Germinal center (tissue), 1 donor: ENCODE data around the gene CITED4.

Experiments used
- DNase-seq: peaks from one replicate; pipeline ENCODE4 v3.0.0; 2012; ENCODE audit warnings: mixed read lengths, low spot score

The CITED4 gene

GRCh38 chr1:40886318-40887011, 24.3 kb upstream of the CITED4 start:
- no peak for DNase-seq

- DNase-seq, result no peak
These were observed 22.1 kb upstream of the CITED4 start for GRCh38 chr1:40884055-40884795.

DNA sequence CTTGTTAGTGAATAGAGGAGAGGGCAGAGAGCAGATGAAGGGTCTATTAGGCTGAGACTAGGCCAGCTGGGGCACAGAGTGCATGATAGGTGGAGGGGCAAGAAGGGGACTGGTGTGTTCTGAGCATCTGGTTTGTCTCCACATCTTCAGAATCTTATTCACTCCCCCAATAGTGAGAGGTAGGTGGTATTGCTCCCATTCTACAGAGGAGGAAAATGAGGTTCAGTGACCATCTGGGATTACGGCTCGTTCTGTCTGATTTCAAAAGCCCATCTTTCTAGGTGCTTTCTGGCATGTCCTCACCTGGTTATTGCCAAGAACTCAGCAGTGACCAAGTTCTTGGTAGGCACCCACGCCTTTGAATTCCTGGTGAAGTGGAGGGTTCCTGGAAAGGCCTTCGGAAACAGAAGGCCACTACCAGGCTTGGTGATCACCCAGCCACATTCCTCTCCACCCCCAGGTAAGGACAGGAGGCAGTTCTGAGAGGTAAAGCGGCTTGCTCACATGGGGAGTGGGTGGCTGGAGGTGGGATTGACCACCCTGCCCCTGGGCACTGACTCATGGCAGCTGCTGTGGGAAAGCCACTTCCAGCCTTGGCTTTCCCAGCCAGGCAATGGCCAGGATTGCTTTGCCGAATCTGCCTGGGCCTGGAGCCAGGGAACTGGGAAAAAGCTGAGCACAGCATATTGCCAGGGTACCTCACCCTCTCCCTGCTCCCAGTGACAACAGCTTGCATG, 18.8 kb upstream of the CITED4 start:
- no peak for DNase-seq

- DNase-seq, result no peak
These were observed 17.5 kb upstream of the CITED4 start for GRCh38 chr1:40879482-40880175.

DNA sequence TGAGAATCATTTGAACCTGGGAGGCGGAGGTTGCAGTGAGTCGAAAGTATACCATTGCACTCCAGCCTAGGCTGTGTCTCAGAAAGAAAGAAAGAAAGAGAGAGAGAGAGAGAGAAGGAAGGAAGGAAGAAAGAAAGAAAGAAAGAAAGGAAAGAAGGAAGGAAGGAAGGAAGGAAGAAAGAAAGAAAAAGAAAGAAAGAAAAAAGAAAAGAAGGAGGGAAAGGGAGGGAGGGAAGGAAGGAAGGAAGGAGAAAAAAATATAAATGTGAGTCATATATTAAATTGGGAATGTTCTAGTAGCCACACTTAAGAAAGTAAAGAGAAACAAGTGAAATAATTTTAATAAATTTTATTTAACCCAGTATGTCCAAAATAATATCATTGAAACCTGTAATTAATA, 16.7 kb upstream of the CITED4 start:
- DNase-seq, result no peak

DNA sequence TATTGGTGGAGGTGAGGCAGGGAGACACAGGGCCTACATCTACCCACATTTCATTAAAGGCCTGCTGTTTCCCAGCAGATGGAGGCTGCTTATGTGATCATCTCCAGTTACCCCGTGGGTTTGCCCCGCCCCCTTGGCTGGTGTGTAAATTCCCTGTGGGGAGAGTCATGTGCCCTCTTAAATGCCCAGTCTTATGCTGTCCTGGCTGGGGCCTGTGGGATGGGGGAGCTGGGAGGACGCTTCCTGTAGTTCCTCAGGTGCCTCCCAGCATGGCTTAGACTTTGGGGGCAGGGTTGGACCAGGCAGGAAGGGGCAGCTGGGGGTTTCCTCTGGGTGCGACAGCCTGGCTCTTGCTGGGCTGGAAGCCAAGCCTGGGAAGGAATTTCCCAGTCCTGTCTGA, 15.5 kb upstream of the CITED4 start:
- DNase-seq, result no peak

DNA sequence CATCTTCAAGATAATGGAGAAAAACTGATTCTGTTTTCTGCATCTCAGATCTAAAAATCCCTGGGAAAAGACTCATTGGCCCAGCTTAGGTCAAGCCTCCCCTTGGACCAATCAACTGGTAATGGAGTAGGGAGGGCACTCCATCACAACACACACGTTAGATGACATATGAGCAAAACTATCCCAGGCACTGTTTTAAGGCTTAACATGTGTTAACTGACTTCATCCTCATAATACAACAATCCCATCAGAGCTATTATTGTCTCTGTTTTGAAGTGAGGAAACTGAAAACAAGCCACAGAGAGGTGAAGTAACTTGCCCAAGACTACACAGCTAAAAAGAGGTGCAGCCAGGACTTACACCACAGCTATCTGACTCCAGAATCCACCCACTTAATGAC, 14.7 kb upstream of the CITED4 start:
- no peak for DNase-seq

DNA sequence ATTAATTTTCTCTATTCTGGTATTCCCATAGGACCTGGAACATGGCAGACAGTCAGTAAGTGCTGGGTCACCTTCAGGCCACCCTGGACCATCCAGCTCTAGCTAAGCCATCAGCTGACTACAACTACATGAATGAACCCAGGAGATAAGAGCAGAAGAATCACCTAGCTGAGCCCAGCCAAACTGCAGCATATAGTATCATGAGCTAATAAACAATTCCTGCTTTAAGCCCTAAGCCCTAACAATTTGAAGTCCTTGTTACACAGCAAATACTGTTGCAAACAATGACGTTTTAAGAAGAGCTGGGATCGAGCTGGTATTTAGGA, 14.2 kb upstream of the CITED4 start:
- DNase-seq, result no peak

DNA sequence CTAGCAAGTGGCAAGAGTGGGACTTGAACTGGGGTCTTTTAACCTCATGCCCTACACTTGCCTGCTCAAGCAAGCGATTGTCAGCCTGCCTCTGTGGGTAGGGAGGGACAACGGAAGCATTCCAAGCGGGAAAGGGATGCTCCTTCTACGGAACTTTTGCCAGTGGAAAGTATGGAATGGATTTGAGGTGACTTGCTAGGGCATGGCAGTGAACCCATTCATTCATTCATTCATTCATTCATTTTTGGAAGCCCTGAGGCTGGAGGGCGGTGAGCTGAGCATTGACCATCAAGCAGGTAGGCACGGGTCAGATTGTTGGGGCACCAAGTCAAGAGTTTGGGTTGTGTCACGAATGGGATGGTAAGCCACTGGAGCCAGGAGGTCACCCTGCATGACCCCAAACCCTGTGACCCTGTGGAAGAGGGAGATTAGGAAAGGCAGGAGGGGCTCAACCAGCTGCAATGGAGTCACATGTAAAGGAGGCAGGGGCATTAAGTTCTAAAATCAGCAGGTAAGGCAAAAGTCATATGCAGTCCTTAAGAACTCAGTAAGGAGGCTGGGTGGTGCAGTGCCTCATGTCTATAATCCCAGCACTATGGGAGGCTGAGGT, 11.8 kb upstream of the CITED4 start:
- DNase-seq, result no peak

DNA sequence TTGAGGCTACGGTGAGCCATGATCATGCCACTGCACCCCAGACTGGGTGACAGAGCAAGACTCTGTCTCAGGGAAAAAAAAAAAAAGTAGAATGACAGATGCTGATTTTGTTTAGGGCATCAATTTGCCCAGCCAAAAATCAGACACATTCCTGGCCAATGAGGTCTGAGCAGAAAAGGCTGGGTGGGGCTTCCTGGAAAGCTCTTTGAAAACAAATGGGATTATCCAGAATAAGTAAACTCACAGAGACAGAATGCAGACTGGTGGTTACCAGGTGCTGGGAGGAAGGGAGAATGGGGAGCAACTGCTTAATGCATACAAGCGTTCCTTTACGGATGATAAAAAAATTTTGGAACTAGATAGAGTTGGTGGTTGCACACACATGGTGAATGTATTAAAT, 10.1 kb upstream of the CITED4 start:
- no peak for DNase-seq

DNA sequence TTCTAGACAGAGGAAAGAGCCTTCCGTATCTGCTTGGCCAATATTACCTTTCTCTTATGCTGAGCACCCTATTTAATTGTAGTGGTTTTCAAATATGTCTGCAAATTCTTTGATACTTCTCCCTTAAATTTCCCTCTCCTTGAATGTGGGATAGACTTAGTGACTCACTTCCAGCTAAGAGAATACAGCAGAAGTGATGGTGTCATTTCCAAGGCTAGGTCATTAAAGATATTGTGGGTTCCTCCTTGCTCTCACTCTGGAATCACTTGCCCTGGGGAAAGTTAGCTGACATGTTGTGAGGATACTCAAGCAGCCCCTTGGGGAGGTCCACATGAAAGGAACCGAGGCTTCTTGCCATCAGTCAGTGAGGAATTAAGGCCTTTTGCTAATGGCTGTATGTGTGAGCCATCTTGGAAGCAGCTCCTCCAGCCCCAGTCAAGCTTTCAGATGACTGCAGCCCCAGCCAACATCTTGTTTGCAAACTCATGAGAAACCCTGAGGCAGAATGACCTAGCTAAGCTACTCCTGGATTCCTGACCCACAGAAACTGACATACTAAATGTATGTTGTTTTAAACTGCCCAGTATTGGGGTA, 8.1 kb upstream of the CITED4 start:
- no peak for DNase-seq

DNA sequence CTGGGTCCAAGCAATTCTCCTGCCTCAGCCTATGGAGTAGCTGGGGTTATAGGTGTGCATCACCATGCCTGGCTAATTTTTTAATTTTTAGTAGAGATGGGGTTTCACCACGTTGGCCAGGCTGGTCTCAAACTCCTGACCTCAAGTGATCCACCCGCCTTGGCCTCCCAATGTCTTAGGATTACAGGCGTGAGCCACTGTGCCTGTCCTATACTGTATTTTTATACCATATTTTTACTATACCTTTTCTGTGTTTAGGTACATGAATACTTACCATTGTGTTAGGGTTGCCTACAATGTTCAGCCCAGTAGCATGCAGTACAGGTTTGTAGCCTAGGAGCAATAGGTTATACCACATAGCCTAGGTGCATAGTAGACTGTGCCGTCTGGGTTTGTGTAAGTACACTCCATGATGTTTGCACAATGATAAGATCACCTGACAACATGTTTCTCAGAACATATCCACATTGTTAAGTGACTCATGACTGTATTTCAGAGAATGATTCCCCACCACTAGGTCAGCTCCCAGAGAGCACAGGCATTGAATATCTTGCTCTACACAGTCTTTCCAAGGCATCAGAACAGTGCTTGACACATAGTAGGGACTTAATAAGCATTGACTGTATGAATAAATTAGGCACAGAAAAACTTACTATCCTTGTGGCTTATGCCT, 6.0 kb upstream of the CITED4 start:
- no peak for DNase-seq

- DNase-seq, result no peak
These were observed 749 bp downstream of the CITED4 start for GRCh38 chr1:40861224-40862003.

GRCh38 chr1:40860706-40861223, 1.4 kb downstream of the CITED4 start:
- DNase-seq, result no peak

GRCh38 chr1:40858856-40859416, 3.2 kb downstream of the CITED4 start:
- DNase-seq, result no peak

GRCh38 chr1:40857737-40858136, 4.4 kb downstream of the CITED4 start:
- DNase-seq, result no peak

DNA sequence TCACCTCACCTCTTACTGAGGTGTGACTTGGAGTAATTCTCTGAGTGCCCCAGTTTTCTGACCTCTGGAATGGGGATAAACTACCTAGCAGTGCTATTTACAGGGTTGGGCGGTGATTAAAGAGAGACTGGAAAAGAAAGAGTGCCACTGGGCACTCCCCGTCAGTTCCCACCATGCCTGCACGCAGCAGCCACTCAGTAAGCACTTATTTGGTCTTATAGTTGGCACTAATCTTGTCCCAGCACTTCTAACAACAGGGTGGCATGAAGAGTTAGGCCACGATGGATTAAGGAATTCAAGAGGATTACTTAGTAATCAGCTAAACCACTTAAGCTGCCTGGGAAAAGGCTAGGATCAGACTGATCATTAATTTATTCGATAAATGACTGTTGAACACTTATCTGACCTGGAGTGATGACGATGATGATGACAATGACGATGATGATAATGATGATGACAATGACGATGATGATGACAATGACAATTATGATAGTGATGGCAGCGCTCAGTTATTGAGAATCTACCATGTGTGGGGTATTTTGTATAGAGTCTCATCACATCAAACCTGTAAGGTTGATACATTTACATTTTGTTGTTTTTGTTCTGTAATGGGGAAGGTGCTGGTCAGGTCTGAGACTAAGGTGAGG, 5.4 kb downstream of the CITED4 start:
- DNase-seq, result no peak

DNA sequence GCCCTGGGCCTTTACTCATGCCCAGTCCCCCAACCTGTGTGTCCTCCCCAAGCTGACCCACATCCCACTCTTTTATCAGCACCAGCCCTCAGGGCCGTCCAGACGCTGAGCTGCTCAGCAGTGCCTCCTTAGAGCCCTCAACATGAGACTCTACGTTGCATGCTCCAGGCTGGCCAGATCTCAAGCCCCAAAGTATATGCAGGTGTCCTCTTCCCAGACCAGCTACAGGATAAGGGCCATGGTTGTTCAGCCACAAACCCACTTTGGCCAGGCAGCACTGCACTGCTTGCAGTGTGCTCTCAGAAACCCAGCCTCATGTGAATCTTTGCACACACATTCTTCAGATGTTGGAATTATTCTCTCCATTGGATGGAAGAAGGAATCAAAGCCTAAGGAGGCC, 6.0 kb downstream of the CITED4 start:
- DNase-seq, result no peak

- no peak for DNase-seq
These were observed 6.7 kb downstream of the CITED4 start for GRCh38 chr1:40855513-40855912.

- DNase-seq, result no peak
These were observed 8.3 kb downstream of the CITED4 start for GRCh38 chr1:40853885-40854170.
